Measurements from ENCODE around the gene CEMP1. TPM values are rescaled to one million over a fixed set of nuclear protein-coding genes. Genes with fewer than 3 reads are reported as not detected.
"Not testable (repeated sequence)": the region's sequence is repeated elsewhere in the genome, so short reads cannot be mapped to it uniquely, and the experiment has no call there.

CEMP1 gene
- total RNA-seq, 2 experiments from 2014 or later: 1.0 to 1.8 TPM

DNA sequence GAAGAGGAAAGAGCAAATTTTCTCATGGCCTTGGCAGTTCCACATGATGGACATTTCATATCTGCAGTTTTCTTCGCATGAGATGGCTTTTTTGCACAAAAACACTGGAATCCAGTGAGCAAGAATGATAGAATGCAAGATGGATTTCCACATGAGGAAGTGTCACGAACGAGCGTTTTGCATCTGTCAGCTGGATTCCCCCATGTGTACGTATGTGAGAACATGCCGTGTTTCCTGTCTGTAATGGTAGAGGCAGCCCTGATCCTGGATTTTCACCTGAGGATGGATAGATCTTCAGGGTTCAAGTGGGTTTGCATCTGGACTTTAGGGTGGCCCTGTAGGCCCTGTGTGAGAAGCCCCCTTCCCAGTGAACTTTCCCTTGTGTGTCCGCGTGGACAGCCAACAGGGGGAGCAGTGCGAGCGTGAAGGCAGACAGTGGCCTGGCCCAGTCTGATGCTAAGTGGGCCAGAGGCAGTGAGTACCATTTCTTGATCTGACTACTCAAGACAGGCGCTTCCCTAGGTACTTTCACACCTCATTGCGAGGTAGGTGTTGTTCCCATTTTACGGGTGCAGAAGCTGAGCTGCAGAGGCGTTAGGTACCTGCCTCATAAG lies 8.7 kb upstream of the CEMP1 start:
- TF ChIP-seq, protein P1, sequence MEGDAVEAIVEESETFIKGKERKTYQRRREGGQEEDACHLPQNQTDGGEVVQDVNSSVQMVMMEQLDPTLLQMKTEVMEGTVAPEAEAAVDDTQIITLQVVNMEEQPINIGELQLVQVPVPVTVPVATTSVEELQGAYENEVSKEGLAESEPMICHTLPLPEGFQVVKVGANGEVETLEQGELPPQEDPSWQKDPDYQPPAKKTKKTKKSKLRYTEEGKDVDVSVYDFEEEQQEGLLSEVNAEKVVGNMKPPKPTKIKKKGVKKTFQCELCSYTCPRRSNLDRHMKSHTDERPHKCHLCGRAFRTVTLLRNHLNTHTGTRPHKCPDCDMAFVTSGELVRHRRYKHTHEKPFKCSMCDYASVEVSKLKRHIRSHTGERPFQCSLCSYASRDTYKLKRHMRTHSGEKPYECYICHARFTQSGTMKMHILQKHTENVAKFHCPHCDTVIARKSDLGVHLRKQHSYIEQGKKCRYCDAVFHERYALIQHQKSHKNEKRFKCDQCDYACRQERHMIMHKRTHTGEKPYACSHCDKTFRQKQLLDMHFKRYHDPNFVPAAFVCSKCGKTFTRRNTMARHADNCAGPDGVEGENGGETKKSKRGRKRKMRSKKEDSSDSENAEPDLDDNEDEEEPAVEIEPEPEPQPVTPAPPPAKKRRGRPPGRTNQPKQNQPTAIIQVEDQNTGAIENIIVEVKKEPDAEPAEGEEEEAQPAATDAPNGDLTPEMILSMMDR (IDR thresholded peaks at IDR 0.05): peak; percentile 25
- H3K27ac Mint-ChIP-seq: peak overlapping the region; percentile 42
- H3K27me3 ChIP-seq (ENCODE audit: control insufficient read depth in 1 of 2, insufficient read depth in 2 of 2, low read length in 2 of 2); H3K9me3 ChIP-seq (ENCODE audit: control insufficient read depth in 1 of 2, insufficient read depth in 1 of 2, low read length in 2 of 2); CTCF ChIA-PET; ATAC-seq (ENCODE audit: poor library complexity); H3K27me3 Mint-ChIP-seq; H3K4me3 ChIP-seq (ENCODE audit: low read length); H3K36me3 ChIP-seq (ENCODE audit: insufficient read depth, low read length); H3K27ac ChIP-seq (ENCODE audit: low read depth in 1 of 2, low read length in 2 of 2); H3K9me3 Mint-ChIP-seq; POLR2A ChIA-PET: not testable (repeated sequence)
- intact Hi-C loops (cut with DNase I, micrococcal nuclease): loop anchor here in 1 of 2 experiments (5.0 kb wide), 1 partner anchor 962 kb away; the partner anchor contains the start of gene CLUAP1
- H3K36me3 Mint-ChIP-seq (ENCODE audit: low read depth): peaks cover 27% of the 10 kb centered on the region
- H3K4me3 Mint-ChIP-seq: peak overlapping the region; percentile 86
- H3K4me1 Mint-ChIP-seq (ENCODE audit: low read depth): peaks cover 40% of the 10 kb centered on the region
- H3K4me1 ChIP-seq (ENCODE audit: insufficient read depth, low read length): peaks cover 44% of the 10 kb centered on the region
- DNase-seq: peak in 7 of 14 experiments; percentile 27 to 64 (median 37)

- H3K9me3 Mint-ChIP-seq; H3K9me3 ChIP-seq (ENCODE audit: control insufficient read depth in 1 of 2, insufficient read depth in 1 of 2, low read length in 2 of 2); ATAC-seq (ENCODE audit: poor library complexity); H3K27me3 ChIP-seq (ENCODE audit: control insufficient read depth in 1 of 2, insufficient read depth in 2 of 2, low read length in 2 of 2); H3K27ac ChIP-seq (ENCODE audit: low read depth in 1 of 2, low read length in 2 of 2); H3K36me3 ChIP-seq (ENCODE audit: insufficient read depth, low read length); H3K27me3 Mint-ChIP-seq; H3K4me3 ChIP-seq (ENCODE audit: low read length); POLR2A ChIA-PET; CTCF ChIA-PET: not testable (repeated sequence)
- peak overlapping the region; percentile 86 for H3K4me3 Mint-ChIP-seq
- peak in 1 of 14 experiments; percentile 25 for DNase-seq
- peak overlapping the region; percentile 42 for H3K27ac Mint-ChIP-seq
- H3K36me3 Mint-ChIP-seq (ENCODE audit: low read depth): peaks cover 25% of the 10 kb centered on the region
- intact Hi-C loops (cut with DNase I, micrococcal nuclease): loop anchor here in 1 of 2 experiments (5.0 kb wide), 1 partner anchor 963 kb away; the partner anchor contains the start of gene CLUAP1
- peaks cover 44% of the 10 kb centered on the region for H3K4me1 ChIP-seq (ENCODE audit: insufficient read depth, low read length)
- H3K4me1 Mint-ChIP-seq (ENCODE audit: low read depth): peaks cover 38% of the 10 kb centered on the region
Observed at GRCh38 chr16:2539192-2539844, 8.1 kb upstream of the CEMP1 start.

DNA sequence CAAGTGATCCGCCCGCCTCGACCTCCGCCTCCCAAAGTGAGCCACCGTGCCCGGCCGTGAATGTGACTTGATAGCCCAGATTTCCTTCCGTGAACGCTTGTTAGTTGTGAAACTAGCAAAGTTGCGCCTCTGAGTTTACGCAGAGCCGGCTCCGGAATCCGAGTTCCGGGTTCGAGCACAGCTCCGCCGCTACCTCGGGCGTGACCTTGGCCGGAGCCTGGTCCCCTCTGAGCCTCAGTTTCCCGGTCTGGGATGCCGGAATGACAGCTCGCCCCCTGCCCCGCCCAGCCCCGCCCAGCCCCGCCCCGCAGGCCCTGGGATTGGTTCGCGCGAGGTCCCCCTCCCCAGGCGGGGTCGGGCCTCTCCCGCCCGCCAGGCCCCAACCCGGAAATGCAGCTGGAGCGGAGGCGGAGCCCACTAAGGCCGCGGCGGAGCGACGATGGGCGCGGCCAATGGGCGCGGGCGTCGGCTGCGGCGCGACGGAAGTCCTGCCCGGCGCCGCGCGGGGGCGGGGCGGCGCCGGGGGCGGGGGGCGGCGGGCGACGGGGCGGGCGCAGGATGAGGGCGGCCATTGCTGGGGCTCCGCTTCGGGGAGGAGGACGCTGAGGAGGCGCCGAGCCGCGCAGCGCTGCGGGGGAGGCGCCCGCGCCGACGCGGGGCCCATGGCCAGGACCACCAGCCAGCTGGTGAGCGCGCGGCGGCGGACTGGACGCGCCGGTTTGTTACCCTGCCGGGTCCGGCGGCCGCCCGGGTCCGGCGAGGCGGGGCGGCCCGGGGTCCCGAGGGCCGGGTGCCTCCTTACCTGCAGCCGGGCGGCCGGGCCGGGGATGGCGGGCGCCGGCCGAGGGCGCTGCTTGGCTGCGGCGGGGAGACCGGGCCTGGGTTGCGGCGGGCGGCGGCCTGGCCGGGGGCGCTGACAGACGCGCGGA lies 6.5 kb upstream of the CEMP1 start, which contains the start of gene PDPK1:
Gene PDPK1 (plus strand): TSS at position 571 of the 929 bp plus-strand sequence. CDS start 92 bp downstream, at position 663.
- Mint-ChIP-seq H3K36me3 (ENCODE audit: low read depth) (peaks cover 28% of the 10 kb centered on the region), H3K27ac (peak within 1 kb of the TSS; percentile 94), H3K9me3 (no peaks in the 10 kb centered on the region), H3K4me3 (peak within 1 kb of the TSS; percentile 92), H3K27me3 (peaks cover 3% of the 10 kb centered on the region), H3K4me1 (ENCODE audit: low read depth) (peaks cover 37% of the 10 kb centered on the region)
- intact Hi-C loops (cut with DNase I, micrococcal nuclease): loop anchor here (2.0 to 5.0 kb wide), 2 partner anchors 17 to 965 kb away; partner anchors contain the start of genes AMDHD2 (in 1 of the 2) and CLUAP1 (in 1 of the 2)
- Histone ChIP-seq H3K9me3 (ENCODE audit: control insufficient read depth in 1 of 2, insufficient read depth in 1 of 2, low read length in 2 of 2) (no peaks in the 10 kb centered on the region), H3K27me3 (ENCODE audit: control insufficient read depth in 1 of 2, insufficient read depth in 2 of 2, low read length in 2 of 2) (no peaks in the 10 kb centered on the region), H3K4me3 (ENCODE audit: low read length) (peak within 1 kb of the TSS; percentile 72), H3K4me1 (ENCODE audit: insufficient read depth, low read length) (peaks cover 53% of the 10 kb centered on the region), H3K36me3 (ENCODE audit: insufficient read depth, low read length) (peaks cover 3% of the 10 kb centered on the region), H3K27ac (ENCODE audit: low read depth in 1 of 2, low read length in 2 of 2) (peak within 1 kb of the TSS in 1 of 2 donors; percentile 68)
- ChIA-PET CTCF (interaction anchor here (2.1 kb wide), 1 partner anchor 17 kb away, joined by 5 read pairs; the partner anchor contains the start of gene AMDHD2), POLR2A (interaction anchor here (0.7 to 2.7 kb wide), 7 partner anchors 8 to 383 kb away, joined by 3 to 30 read pairs (median 7); partner anchors contain the start of genes AMDHD2, ATP6V0C, KCTD5 and TRAF7)
- TF ChIP-seq, protein P1 (IDR thresholded peaks at IDR 0.05): no peak
- peak; percentile 87 for ATAC-seq (ENCODE audit: poor library complexity)
- DNase-seq: peak; percentile 85 to 98 (median 92)
